GM12878 (cell line): ENCODE data around the gene LRP5. TPM values are rescaled to one million over a fixed set of nuclear protein-coding genes. Genes with fewer than 3 reads are reported as not detected.

Experiments used
- ASH2L ChIP-seq: fragments of 300-600, 200-600 bp; sonication (generic); IDR thresholded peaks from 2 replicates; pipeline ENCODE4 v1.6.1; 2017; ENCODE audit warnings: low read depth, mild to moderate bottlenecking, borderline replicate concordance
- CBFB ChIP-seq: IDR thresholded peaks from 2 replicates; pipeline ENCODE4 v1.6.1; 2016; ENCODE audit warnings: antibody characterized with exemption, low read depth
- CBX5 ChIP-seq: sonication (generic); IDR thresholded peaks from 2 replicates; pipeline ENCODE4 v1.6.1; 2016; ENCODE audit warnings: low read depth, moderate library complexity, mild to moderate bottlenecking, inconsistent platforms
- CHD4 ChIP-seq: fragments of 200-600 bp; sonication (generic); IDR thresholded peaks from 2 replicates; pipeline ENCODE4 v1.6.1; 2016; ENCODE audit warnings: mild to moderate bottlenecking
- DPF2 ChIP-seq: fragments of 450-650 bp; IDR thresholded peaks from 2 replicates; pipeline ENCODE4 v1.6.1; 2017; ENCODE audit warnings: mild to moderate bottlenecking
- EGR1 ChIP-seq, 2 experiments: IDR thresholded peaks; 1 replicate in 1 of 2; 2 replicates in 1 of 2; pipeline ENCODE4 v1.6.1; 2011 to 2012; ENCODE audit warnings: low read depth in 2 of 2, low read length in 2 of 2, borderline replicate concordance in 1 of 2, mild to moderate bottlenecking in 1 of 2, moderate library complexity in 1 of 2
- GATAD2B ChIP-seq: fragments of 450-650 bp; conservative IDR thresholded peaks from 2 replicates; pipeline ENCODE4 v1.6.1; 2017; ENCODE audit warnings: low read depth, mild to moderate bottlenecking, moderate library complexity
- HDAC6 ChIP-seq: fragments of 200-600 bp; sonication (generic); IDR thresholded peaks from one replicate; pipeline ENCODE4 v1.8.0; 2017; ENCODE audit warnings: antibody characterized with exemption; ENCODE audit not compliant: unreplicated experiment
- IKZF2 ChIP-seq, 2 experiments: fragments of 450-650 bp; IDR thresholded peaks; 2 replicates each; pipeline ENCODE4 v1.6.1; 2017; ENCODE audit warnings: mild to moderate bottlenecking in 2 of 2, moderate library complexity in 2 of 2
- IRF4 ChIP-seq: IDR thresholded peaks from 2 replicates; pipeline ENCODE4 v1.6.1; 2011; ENCODE audit warnings: low read depth, low read length
- JUNB ChIP-seq: IDR thresholded peaks from 2 replicates; pipeline ENCODE4 v1.6.1; 2016; ENCODE audit warnings: antibody characterized with exemption, mild to moderate bottlenecking
- LARP7 ChIP-seq: fragments of 450-650 bp; IDR thresholded peaks from 2 replicates; pipeline ENCODE4 v1.6.1; 2017; ENCODE audit warnings: mild to moderate bottlenecking
- MYB ChIP-seq: fragments of 150-350 bp; IDR thresholded peaks from 2 replicates; pipeline ENCODE4 v1.6.1; 2014; ENCODE audit warnings: mild to moderate bottlenecking, low read depth, low read length, borderline replicate concordance
- MYC ChIP-seq: IDR thresholded peaks from 2 replicates; pipeline ENCODE4 v1.6.1; 2011; ENCODE audit warnings: mild to moderate bottlenecking, low read length, moderate library complexity, inconsistent platforms; ENCODE audit not compliant: insufficient read depth, insufficient replicate concordance, insufficient read length, severe bottlenecking
- NR2C2 ChIP-seq: IDR thresholded peaks from 2 replicates; pipeline ENCODE4 v1.6.1; 2011; ENCODE audit warnings: borderline replicate concordance, low read depth; ENCODE audit not compliant: control insufficient read depth, insufficient read length
- POLR2A ChIP-seq: IDR thresholded peaks from 2 replicates; pipeline ENCODE4 v1.6.1; 2011; ENCODE audit warnings: low read depth, mild to moderate bottlenecking, low read length
- POLR2AphosphoS2 ChIP-seq: IDR thresholded peaks from 2 replicates; pipeline ENCODE4 v1.6.1; 2011; ENCODE audit warnings: low read depth, mild to moderate bottlenecking, low read length, improper control_type of control experiment, moderate library complexity
- SREBF1 ChIP-seq: IDR thresholded peaks from 2 replicates; pipeline ENCODE4 v1.6.1; 2012; ENCODE audit warnings: mild to moderate bottlenecking, low read length
- SRF ChIP-seq, 2 experiments: IDR thresholded peaks; 2 replicates each; pipeline ENCODE4 v1.6.1; 2011; ENCODE audit warnings: low read depth in 2 of 2, low read length in 2 of 2, mild to moderate bottlenecking in 1 of 2, moderate library complexity in 1 of 2
- STAT3 ChIP-seq: IDR thresholded peaks from 2 replicates; pipeline ENCODE4 v1.6.1; 2011; ENCODE audit warnings: low read depth, low read length, improper control_type of control experiment
- SUPT20H ChIP-seq: IDR thresholded peaks from 2 replicates; pipeline ENCODE4 v1.6.1; 2011; ENCODE audit warnings: low read depth, mild to moderate bottlenecking, low read length, moderate library complexity, borderline replicate concordance; ENCODE audit not compliant: control insufficient read depth
- SUZ12 ChIP-seq: fragments of 200-600 bp; sonication (generic); IDR thresholded peaks from one replicate; pipeline ENCODE4 v1.6.1; 2018; ENCODE audit warnings: antibody characterized with exemption, mild to moderate bottlenecking; ENCODE audit not compliant: unreplicated experiment
- TCF3 ChIP-seq: IDR thresholded peaks from 2 replicates; pipeline ENCODE4 v1.6.1; 2012; ENCODE audit warnings: low read depth, mild to moderate bottlenecking, low read length, borderline replicate concordance; ENCODE audit not compliant: insufficient read depth
- USF2 ChIP-seq: IDR thresholded peaks from 2 replicates; pipeline ENCODE4 v1.6.1; 2011; ENCODE audit warnings: low read depth, low read length, improper control_type of control experiment, borderline replicate concordance
- ZZZ3 ChIP-seq: IDR thresholded peaks from 2 replicates; pipeline ENCODE4 v1.6.1; 2011; ENCODE audit warnings: low read depth; ENCODE audit not compliant: control insufficient read depth, insufficient read length
- polyA plus RNA-seq, 11 experiments: library from polyadenylated mRNA; depleted of rRNA in 4 of 11; unstranded in 6 of 11; stranded (reverse) in 5 of 11; fragments of >200 nt; fragmentation: Nextera tagmentation in 4 of 11; fragmentation: Illumina TruSeq in 1 of 11; extraction: Ambion mirVana in 4 of 11; extraction: Trizol in 1 of 11; gene quantifications; 1 replicate in 1 of 11; 2 replicates in 10 of 11; pipeline versions ENCODE4 v1.2.1 to v1.2.3, GENCODE V29; 2011 to 2016; ENCODE audit warnings: inconsistent platforms in 2 of 11, missing spikeins in 2 of 11, low read depth in 1 of 11
- total RNA-seq, 4 experiments: library from RNA; depleted of rRNA in 3 of 4; stranded (reverse); fragments of >200 nt in 3 of 4; fragmentation: Illumina TruSeq in 1 of 4; extraction: Trizol in 1 of 4; gene quantifications; 2 replicates each; pipeline versions ENCODE4 v1.2.1 to v1.2.3, GENCODE V29; 2013 to 2021
- TF ChIP-seq, protein P1 (sequence below): fragments of 450-650 bp; formaldehyde crosslinking; IDR thresholded peaks from 2 replicates; pipeline ENCODE4 v1.4.0; 2020; ENCODE audit warnings: mild to moderate bottlenecking, moderate library complexity

The LRP5 gene
- total and polyA plus RNA-seq, 10 of the 15 experiments (the other 5 are each of a cell fraction or from before 2014, with no cell fraction given), result 0.37 to 34.0 (median 6.6) TPM

GRCh38 chr11:68312780-68313573 is 586 bp downstream of the LRP5 start (continued):
- TF ChIP-seq, protein P1, sequence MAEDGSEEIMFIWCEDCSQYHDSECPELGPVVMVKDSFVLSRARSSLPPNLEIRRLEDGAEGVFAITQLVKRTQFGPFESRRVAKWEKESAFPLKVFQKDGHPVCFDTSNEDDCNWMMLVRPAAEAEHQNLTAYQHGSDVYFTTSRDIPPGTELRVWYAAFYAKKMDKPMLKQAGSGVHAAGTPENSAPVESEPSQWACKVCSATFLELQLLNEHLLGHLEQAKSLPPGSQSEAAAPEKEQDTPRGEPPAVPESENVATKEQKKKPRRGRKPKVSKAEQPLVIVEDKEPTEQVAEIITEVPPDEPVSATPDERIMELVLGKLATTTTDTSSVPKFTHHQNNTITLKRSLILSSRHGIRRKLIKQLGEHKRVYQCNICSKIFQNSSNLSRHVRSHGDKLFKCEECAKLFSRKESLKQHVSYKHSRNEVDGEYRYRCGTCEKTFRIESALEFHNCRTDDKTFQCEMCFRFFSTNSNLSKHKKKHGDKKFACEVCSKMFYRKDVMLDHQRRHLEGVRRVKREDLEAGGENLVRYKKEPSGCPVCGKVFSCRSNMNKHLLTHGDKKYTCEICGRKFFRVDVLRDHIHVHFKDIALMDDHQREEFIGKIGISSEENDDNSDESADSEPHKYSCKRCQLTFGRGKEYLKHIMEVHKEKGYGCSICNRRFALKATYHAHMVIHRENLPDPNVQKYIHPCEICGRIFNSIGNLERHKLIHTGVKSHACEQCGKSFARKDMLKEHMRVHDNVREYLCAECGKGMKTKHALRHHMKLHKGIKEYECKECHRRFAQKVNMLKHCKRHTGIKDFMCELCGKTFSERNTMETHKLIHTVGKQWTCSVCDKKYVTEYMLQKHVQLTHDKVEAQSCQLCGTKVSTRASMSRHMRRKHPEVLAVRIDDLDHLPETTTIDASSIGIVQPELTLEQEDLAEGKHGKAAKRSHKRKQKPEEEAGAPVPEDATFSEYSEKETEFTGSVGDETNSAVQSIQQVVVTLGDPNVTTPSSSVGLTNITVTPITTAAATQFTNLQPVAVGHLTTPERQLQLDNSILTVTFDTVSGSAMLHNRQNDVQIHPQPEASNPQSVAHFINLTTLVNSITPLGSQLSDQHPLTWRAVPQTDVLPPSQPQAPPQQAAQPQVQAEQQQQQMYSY (CRISPR knock-in tag), result no peak
- peak; percentile 44; the same call in 1 of the 2 replicates for TF ChIP-seq LARP7
- TF ChIP-seq SREBF1, result no peak
- TF ChIP-seq MYC, result peak; percentile 30
- 0 out of 2 replicates have a peak, but pooled peaks have one; percentile 22 for TF ChIP-seq POLR2A
- TF ChIP-seq CBX5, result no peak
- TF ChIP-seq SUZ12, result no peak
- no peak for TF ChIP-seq JUNB
- no peak for TF ChIP-seq ASH2L
- TF ChIP-seq CBFB, result no peak
- no peak for TF ChIP-seq SRF (IDR thresholded peaks at IDR 0.05; ENCODE audit: low read depth in 2 of 2, low read length in 2 of 2)
- peak; percentile 35 for TF ChIP-seq HDAC6
- no peak for TF ChIP-seq ZZZ3
- TF ChIP-seq GATAD2B, result 0 out of 2 replicates have a peak, but pooled peaks have one; percentile 72
- TF ChIP-seq IRF4, result no peak
- no peak for TF ChIP-seq STAT3
- peak; percentile 36; the same call in 1 of the 2 replicates for TF ChIP-seq DPF2
- no peak for TF ChIP-seq IKZF2 (IDR thresholded peaks at IDR 0.05)
- TF ChIP-seq EGR1 (IDR thresholded peaks at IDR 0.05; ENCODE audit: borderline replicate concordance in 1 of 2, low read depth in 2 of 2, low read length in 2 of 2), result 0 out of 3 replicates have a peak, but pooled peaks of 1 of the 2 experiments have one; percentile 14
- no peak for TF ChIP-seq POLR2AphosphoS2
- TF ChIP-seq SUPT20H, result no peak
- no peak for TF ChIP-seq USF2
- no peak for TF ChIP-seq NR2C2
- TF ChIP-seq CHD4, result no peak
- TF ChIP-seq MYB, result no peak
- TF ChIP-seq TCF3, result no peak
